Left lung (tissue), 10 donors: ENCODE measurements around the gene FFAR1. TPM values are rescaled to one million over a fixed set of nuclear protein-coding genes. Genes with fewer than 3 reads are reported as not detected.
"Not testable (repeated sequence)": the region's sequence is repeated elsewhere in the genome, so short reads cannot be mapped to it uniquely, and the experiment has no call there.

ENCODE experiments used
- ATAC-seq: fragments of 200-7000 bp; cut with Tn5 transposase; one replicate; pipeline ENCODE4 v1.9.1; 2020; ENCODE audit warnings: moderate library complexity
- DNase-seq, 4 donors: peaks; one replicate each; pipeline ENCODE4 v3.0.0-alpha.2; 2013 to 2020
- H3K27ac ChIP-seq, 2 donors: fragments of 200-600 bp; sonication (generic) in 1 of 2; one replicate each; pipeline versions ENCODE4 v1.5.0 to v1.8.0; 2020 to 2021
- H3K27me3 ChIP-seq, 2 donors: fragments of 200-600 bp; sonication (generic) in 1 of 2; one replicate each; pipeline versions ENCODE4 v1.5.0 to v1.8.0; 2020 to 2021
- H3K36me3 ChIP-seq, 2 donors: fragments of 200-600 bp; sonication (generic) in 1 of 2; one replicate each; pipeline versions ENCODE4 v1.5.0 to v1.8.0; 2020 to 2021
- H3K4me1 ChIP-seq, 2 donors: fragments of 200-600 bp; one replicate each; pipeline ENCODE4 v1.8.0; 2021
- H3K4me3 ChIP-seq, 2 donors: fragments of 200-600 bp; sonication (generic) in 1 of 2; one replicate each; pipeline versions ENCODE4 v1.5.0 to v1.8.0; 2020 to 2021; ENCODE audit warnings: mild to moderate bottlenecking in 1 of 2
- H3K9me3 ChIP-seq, 2 donors: fragments of 200-600 bp; sonication (generic) in 1 of 2; one replicate each; pipeline versions ENCODE4 v1.5.0 to v1.8.0; 2020 to 2021
- intact Hi-C, 2 donors: fragments of 100-400 bp; cut with DNase I; formaldehyde crosslinking; loops; one replicate each; pipeline versions ENCODE4 v1.11.2 to v1.14.2; 2022
- polyA plus RNA-seq, 6 donors: library from polyadenylated mRNA; unstranded; fragments of 120-200 nt; gene quantifications; one replicate each; pipeline ENCODE4 v1.2.1, GENCODE V29; 2013; ENCODE audit not compliant: insufficient read length in 6 of 6
- total RNA-seq, 2 donors: library from RNA; stranded (reverse); fragmentation: NEBNext Ultra II Directional; extraction: Animal tissue kit (Norgen Biotek cat#: 25700); gene quantifications; one replicate each; pipeline ENCODE4 v1.2.1, GENCODE V29; 2021
- TF ChIP-seq, protein P1 (sequence below), 2 donors: fragments of 200-600 bp; sonication (generic) in 1 of 2; IDR thresholded peaks; one replicate each; pipeline versions ENCODE4 v1.5.0 to v1.8.0; 2021; ENCODE audit warnings: antibody characterized with exemption in 2 of 2
- donor health status: DM: no; HTN: yes; CAD: no.
- donor health status: DM: no; HTN: no; CAD: no.

The FFAR1 gene
- total and polyA plus RNA-seq, 8 donors: 0.06 to 0.74 (median 0.28) TPM; not detected in 2

DNA sequence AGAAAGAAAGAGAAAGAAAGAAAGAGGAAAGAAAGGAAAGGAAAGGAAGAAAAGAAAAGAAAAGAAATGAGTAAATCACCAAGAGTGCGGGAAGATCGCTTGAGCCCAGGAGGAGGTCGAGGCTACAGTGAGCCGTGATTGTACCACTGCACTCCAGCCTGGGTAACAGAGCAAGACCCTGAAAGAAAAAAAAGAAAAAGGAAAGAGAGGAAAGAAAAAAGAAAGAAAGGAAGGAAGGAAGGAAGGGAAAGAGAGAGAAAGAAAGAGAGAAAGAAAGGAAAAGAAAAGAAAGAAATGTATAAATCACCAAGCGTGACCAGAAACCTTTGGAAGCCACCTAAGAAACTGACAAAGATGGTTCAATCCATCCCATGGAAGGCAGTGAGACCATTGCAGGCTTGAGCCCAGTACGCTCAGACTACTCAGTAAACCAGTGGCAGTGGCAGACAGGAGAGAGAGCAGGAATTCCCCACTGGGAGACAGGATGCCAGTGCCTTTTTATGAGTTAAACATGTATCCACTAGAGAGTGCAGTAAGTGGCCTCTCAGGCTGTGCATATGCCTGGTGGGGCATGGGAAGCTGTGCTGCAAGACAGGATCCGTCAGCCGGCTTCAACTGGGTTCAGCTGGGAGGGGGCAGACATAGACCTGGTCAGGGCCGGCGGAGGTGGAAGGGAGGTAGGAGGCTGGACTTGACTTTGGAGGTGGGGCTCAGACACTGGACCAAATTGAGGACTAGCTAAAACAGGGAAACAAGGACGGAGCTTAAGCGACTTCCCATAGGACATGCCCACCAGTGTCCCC is 28.0 kb downstream of the FFAR1 start:
- H3K27me3 ChIP-seq: no peaks in the 10 kb centered on the region
- H3K4me3 ChIP-seq: no peak overlapping the region
- no peaks in the 10 kb centered on the region for H3K9me3 ChIP-seq
- H3K27ac ChIP-seq: no peak overlapping the region
- TF ChIP-seq, protein P1, sequence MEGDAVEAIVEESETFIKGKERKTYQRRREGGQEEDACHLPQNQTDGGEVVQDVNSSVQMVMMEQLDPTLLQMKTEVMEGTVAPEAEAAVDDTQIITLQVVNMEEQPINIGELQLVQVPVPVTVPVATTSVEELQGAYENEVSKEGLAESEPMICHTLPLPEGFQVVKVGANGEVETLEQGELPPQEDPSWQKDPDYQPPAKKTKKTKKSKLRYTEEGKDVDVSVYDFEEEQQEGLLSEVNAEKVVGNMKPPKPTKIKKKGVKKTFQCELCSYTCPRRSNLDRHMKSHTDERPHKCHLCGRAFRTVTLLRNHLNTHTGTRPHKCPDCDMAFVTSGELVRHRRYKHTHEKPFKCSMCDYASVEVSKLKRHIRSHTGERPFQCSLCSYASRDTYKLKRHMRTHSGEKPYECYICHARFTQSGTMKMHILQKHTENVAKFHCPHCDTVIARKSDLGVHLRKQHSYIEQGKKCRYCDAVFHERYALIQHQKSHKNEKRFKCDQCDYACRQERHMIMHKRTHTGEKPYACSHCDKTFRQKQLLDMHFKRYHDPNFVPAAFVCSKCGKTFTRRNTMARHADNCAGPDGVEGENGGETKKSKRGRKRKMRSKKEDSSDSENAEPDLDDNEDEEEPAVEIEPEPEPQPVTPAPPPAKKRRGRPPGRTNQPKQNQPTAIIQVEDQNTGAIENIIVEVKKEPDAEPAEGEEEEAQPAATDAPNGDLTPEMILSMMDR (IDR thresholded peaks at IDR 0.05): no peak
- H3K36me3 ChIP-seq: no peaks in the 10 kb centered on the region
- ATAC-seq (peak; percentile 80), DNase-seq (peak in 1 of 4 donors; percentile 21)
- H3K4me1 ChIP-seq: no peaks in the 10 kb centered on the region
- intact Hi-C loops: no loop called here

DNA sequence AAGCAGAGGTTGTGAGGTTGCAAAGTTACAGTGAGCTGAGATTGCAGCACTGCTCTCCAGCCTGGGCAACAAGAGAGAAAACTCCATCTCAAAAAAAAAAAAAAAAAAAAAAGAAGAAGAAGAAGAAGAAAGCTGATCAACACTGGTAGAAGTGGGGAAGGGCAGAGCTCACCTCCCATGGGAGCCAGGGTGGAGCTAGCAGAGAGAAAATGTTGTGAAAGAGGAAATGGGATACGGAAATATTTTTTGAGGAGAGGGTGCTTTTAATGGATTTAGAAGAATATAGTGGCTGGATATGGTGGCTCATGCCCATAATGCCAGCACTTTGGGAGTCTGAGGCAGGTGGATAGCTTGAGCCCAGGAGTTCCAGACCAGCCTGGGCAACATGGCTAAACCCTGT is 30.0 kb downstream of the FFAR1 start:
- Histone ChIP-seq H3K4me1 (no peaks in the 10 kb centered on the region), H3K9me3 (no peaks in the 10 kb centered on the region), H3K4me3 (no peak overlapping the region), H3K27ac (no peak overlapping the region), H3K36me3 (no peaks in the 10 kb centered on the region), H3K27me3 (peaks cover 0 to 18% of the 10 kb centered on the region in 2 donors)
- ATAC-seq: no peak
- DNase-seq: no peak
- intact Hi-C loops: no loop called here
- TF ChIP-seq, protein P1 (IDR thresholded peaks at IDR 0.05): no peak

DNA sequence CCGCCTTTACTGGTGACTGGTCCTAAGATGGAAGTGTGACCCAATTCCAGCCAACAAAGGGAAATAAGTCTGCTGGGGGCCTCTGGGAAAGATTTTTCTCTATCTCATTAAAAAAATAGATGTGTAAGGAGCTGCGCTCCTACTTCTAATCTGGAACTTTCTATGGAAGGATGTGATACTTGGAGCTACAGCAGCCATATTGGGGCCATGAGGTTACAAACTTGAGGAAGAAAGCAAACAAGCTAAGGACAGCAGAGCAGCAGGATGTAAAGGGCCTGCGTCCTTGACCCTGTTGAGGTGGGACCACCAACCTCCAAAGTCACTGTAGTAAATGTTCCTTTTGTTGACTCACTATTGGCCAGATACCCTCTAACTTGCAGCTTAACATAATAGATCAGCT is 30.7 kb downstream of the FFAR1 start:
- TF ChIP-seq, protein P1 (IDR thresholded peaks at IDR 0.05): no peak
- ATAC-seq: no peak

DNA sequence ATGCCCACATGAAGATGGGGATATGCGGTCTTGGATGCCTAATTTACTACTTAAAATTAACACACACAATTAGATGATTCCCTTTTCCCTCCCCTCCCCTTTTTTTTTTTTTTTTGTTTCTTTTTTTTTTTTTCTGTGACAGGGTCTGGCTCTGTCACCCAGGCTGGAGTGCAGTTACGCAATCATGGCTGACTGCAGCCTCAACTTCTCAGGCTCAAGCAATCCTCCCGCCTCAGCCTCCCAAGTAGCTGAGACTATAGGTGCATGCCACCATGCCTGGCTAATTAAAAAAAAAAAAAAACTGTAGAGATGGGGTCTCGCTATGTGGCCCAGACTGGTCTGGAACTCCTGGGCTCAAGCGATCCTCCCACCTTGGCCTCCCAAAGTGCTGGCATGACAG is 31.8 kb downstream of the FFAR1 start:
- H3K4me3 ChIP-seq, ATAC-seq, H3K9me3 ChIP-seq, DNase-seq, intact Hi-C loops, H3K27ac ChIP-seq, H3K4me1 ChIP-seq, H3K36me3 ChIP-seq: not testable (repeated sequence)
- H3K27me3 ChIP-seq: peaks cover 0 to 27% of the 10 kb centered on the region in 2 donors

More for the DNA sequence above, 30.7 kb downstream of the FFAR1 start:
- no peaks in the 10 kb centered on the region for H3K36me3 ChIP-seq
- intact Hi-C loops: no loop called here
- no peak overlapping the region for H3K4me3 ChIP-seq
- H3K27ac ChIP-seq: no peak overlapping the region
- no peak for DNase-seq
- no peaks in the 10 kb centered on the region for H3K4me1 ChIP-seq
- H3K27me3 ChIP-seq: peaks cover 0 to 25% of the 10 kb centered on the region in 2 donors
- no peaks in the 10 kb centered on the region for H3K9me3 ChIP-seq

DNA sequence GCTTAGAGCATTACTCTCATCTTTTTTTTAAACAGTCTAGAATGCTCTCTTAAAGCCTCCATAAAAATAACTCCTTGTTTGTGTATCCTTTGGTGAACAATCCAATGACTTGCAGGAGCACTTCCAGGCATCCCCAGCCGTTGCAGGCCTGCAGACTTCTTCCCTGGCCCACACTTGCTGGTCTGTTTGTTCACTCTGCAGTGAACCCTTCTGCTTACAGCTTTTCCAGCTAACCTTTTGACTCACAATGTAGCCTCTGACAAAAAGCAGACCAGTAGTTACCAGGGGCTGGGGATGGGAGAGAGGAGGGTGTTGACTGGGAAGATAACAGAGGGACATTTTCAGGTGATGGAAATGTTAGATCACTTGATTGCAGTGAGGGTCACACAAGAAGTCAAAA is 32.3 kb downstream of the FFAR1 start:
- no peaks in the 10 kb centered on the region for H3K9me3 ChIP-seq
- no peak for ATAC-seq
- TF ChIP-seq, protein P1 (IDR thresholded peaks at IDR 0.05): no peak
- peaks cover 0 to 27% of the 10 kb centered on the region in 2 donors for H3K27me3 ChIP-seq
- no peaks in the 10 kb centered on the region for H3K36me3 ChIP-seq
- no peaks in the 10 kb centered on the region for H3K4me1 ChIP-seq
- H3K4me3 ChIP-seq: no peak overlapping the region
- intact Hi-C loops: no loop called here
- no peak for DNase-seq
- no peak overlapping the region for H3K27ac ChIP-seq
